Colon (tissue), 2 donors: Measurements from ENCODE around the gene HMCN2.
"Not testable (repeated sequence)": the region's sequence is repeated elsewhere in the genome, so short reads cannot be mapped to it uniquely, and the experiment has no call there.

Experiments used
- FAIRE-seq: peaks from 2 replicates; lab custom pipeline; 2012; peaks lifted over from hg19 to GRCh38; lab: Jason Lieb, UNC
- donor health status: control.
- donor health status: control.

HMCN2 gene

DNA sequence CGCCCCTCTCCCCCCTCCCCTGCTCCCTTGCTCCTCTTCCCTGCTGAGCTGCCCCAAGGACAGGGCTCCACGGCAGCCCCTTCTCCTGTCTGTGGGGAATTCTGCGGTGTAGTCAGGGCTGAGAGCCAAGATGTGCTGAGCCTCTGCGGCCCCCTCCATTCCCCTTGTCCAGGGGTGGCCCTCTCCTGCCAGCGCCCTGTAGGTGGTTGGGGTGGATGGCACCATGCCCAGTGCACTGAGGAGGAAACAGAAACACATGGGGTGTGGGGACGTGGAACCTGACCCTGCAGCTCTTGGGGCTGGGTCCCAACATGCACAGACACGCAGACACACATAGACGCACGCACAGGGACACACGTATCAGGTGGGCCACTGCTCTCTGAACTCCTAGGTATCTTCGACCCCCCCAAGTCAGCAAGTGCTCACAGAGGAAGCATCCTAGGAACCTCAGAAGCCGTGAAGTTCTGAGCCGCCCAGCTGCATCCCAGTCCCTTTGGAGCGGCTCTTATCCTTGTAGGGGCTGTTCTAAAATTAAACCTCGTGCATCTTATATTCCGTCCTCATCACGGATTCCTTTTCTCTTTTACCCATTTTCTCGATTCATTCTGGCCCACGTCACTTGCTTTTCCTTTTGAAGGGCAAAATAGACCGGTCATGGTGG is 64.8 kb downstream of the HMCN2 start:
- FAIRE-seq, result no peak

DNA sequence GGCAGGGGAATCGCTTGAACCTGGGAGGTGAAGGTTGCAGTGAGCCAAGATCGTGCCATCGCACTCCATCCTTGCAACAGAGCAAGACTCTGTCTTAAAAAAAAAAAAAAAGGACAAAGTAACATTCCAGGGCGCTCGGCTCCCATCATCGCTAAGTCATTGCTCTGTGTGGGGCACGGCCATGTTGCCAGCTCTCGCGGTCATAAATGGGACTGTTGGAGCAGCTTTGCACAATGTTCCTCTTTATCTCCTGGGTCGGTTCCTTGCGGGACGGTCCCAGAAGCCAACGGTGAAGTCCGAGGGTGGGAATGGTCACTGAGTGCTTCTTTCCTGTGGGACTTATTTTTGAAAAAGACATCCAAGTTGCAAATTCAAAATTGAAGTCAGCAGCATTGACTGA is 65.5 kb downstream of the HMCN2 start:
- FAIRE-seq, result no peak

DNA sequence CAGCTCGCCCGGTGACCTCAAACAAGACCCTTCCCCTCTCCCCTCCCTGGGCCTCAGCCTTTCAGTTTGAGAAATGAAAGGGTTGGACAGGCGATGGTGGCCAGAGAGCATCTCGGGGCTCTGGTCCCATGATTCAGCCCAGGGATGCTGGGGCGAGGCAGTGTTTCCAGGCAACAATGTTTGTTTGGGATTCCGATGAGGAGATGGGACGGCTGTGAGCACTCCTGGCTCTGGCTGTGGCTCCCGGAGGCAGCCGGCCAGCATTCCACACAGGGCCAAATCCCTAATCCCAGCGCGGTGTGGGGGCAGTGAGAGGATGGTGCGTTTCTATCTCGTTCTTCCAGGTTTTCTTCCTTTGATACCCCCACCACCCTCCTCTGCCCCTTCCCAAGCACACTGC is 66.0 kb downstream of the HMCN2 start:
- no peak for FAIRE-seq

DNA sequence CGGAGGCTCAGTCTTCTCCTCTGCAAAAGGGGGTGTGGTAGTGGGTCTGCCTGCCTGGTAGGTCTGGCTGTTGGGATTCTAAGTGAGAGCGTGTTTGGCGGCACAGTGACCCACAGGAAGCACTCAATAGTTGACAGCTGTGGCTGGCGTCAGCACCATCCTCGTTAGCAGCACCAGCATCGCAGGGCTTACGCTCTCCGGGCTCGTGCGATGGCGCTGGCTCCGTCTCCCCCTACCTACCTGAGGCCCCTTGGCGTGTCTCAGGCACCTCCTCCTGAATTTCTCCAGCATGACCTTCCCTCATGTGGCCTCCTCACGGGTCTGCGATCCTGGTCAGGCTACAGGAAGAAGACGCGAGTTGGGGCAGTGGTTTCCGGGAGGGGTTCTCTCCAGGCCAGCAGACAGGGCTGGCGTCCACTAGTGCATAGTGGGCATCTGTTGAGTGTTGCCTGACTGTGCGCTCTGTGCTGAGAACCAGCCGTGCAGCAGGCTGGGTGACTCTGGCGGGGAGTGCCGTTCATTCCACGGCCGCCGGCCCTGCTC is 66.9 kb downstream of the HMCN2 start:
- no peak for FAIRE-seq

DNA sequence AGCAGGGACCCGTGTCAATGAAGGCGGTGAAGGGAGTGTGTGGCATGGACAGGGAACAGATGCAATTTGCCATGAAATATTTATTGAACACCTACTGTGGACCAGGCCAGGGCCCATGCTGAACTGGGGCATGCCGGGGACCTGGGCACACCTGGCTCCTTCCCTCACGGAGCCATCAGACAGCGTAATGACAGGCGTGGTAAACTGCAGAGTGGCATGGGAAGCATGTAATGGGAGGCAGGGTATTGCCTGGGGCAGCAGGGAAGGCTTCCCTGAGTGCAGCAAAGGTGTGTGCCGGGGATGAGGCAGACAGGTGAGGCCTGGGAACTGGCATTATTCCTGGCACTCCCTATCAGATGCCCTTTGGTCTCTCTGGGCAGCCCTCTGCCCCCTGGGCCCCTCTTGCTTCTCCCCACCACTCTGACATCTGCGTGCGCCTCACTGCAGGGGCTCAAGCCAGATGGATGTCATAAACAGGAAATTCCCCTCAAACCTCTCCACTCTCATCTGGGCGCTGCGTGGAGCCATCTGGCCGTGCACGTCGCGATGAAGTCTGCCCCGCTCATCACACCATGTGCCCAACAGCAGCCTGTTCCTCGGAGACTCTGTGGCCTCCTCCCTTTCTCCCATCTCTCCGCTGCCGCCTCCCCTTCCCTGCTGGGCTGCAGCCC is 67.6 kb downstream of the HMCN2 start:
- FAIRE-seq, result no peak

DNA sequence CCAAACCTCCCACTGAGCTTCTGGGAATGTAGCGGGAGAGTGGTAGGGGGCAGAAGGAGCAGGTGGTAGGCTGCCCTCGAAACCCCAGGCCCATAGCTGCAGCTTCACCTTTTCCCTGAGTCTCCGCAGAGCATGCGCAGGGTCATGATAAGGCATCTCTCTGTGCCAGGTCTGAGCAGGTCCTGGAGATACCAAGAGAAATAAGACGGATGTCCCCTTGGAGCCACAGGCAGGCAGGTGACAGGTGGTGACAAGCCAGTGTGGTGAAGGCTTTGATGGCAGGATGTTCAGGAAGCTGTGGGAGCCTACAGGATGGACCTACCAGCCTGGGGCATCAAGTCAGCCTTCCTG is 68.1 kb downstream of the HMCN2 start:
- FAIRE-seq, result no peak

DNA sequence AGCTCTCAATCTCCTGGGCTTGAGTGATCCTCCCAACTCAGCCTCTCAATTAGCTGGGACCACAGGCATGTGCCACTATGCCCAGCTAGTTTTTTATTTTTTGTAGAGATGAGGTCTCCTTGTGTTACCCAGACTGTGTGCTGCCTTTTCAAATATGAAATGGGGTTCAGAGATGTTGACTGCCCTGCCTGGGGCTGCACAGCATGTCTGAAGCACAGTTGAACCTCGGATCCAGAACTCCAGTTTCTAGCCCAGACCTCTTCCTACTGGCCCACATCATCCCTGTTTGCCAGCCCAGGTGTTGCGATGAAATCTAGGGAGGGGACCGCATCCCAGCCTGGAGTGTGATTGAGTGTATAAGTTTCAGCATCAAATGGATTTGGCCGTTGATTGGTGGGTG is 69.4 kb downstream of the HMCN2 start:
- FAIRE-seq, result no peak

DNA sequence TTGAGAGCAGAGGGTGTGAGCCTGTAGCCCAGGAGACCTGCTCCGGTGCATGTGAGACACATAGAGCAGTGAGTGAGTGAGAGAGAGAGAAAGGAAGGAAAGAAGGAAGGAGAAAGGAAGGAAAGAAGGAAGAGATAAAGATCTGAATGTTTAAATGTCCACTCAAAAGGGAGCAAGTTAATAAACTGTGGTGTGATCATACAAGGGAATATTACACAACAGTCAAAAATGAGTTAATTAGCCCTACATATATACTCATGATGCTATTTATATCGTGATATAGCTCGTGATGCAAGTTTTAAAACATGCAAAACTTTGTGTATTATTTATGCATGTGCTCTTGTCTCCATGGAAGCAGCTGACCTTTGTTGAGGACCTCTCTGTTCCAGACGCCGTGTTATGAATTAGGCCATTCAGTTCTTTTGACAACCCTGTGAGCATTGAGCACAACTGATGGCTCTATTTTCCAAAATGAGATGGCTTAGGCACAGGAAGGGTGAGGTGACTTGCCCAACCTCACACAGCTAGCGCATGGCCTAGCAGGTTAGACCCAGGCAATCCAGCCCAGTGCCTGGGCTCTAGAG is 70.6 kb downstream of the HMCN2 start:
- FAIRE-seq, result no peak

DNA sequence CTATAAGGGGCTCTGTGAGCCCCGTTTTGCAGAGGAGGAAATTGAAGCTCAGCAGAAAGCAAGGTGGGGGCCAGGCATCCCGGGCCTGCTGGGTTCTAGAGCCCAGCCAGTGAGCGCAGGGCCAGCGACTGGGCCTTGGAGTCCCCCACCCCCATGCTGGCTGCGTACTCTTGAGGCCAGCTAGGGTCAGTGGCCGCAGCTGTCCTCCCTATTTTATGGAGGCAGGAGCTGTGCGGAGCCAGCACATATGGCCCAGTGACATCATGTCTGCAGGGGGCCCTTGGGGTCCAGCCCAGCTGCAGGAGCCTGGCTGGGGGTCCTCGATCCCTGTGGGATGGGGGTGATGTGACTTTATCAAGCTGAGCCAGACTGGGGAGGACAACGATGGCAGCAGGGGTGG is 71.3 kb downstream of the HMCN2 start:
- FAIRE-seq, result no peak

DNA sequence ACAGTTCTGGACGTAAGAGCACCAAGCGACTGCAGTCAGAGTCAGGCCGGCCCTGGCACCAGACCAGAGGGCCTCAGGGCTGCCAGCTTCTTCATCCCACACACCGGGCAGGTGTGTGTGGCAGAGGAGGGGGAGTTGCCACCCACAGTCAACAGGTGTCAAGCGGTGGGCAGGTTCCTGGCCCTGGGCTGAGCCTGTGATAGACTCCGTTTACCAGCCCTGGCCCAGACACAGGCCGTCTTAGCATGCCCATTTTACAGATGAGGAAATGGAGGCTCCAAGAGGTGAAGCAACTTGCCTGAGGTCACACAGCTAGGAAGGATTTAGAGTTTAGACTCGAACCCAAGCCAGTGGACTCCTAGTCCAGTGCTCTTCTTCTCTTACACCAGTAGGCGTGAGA is 71.8 kb downstream of the HMCN2 start:
- FAIRE-seq, result no peak

DNA sequence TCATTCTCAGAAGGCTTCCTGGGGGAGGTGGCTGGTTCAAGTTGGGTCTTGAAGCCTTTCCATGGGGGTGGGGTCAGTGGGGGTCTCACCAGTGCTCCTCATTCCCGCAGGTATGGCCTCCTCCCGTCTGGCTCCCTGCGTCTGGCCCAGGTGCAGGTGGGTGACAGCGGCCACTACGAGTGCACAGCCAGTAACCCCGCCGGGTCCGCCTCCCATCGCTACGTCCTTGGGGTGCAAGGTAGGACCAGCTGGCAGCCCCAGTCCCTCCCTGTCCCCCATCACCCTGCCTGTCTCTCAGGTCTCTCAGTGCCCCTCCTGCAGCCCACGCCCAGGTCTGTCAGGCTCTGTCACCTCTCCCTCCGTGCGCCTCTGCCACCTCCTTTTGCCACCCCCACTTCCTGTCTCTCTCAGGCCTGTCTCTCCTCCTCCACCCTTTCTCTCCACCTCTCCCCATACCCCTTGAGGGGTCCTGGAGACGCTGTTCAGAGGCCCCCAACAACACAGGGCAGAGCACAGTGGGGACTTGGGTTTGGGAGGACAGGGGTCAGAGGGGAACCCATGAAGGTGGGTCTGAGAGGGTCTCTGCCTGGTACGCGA is 72.3 kb downstream of the HMCN2 start:
- no peak for FAIRE-seq

DNA sequence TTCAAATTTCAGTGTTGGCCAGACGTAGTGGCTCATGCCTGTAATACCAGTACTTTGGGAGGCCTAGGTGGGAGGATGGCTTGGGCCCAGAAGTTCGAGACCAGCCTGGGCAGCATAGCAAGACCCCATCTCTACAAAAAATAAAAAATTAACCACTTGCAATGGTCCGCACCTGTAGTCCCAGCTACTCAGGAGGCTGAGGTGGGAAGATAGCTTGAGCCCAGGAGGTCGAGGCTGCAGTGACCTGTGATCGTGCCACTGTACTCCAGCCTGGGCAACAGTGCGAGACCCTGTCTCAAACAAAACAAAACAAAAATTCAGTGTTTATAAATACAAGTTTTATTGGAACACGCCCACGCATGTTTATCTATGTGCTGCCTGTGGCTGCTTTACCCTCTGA is 73.3 kb downstream of the HMCN2 start:
- FAIRE-seq, result not testable (repeated sequence)

DNA sequence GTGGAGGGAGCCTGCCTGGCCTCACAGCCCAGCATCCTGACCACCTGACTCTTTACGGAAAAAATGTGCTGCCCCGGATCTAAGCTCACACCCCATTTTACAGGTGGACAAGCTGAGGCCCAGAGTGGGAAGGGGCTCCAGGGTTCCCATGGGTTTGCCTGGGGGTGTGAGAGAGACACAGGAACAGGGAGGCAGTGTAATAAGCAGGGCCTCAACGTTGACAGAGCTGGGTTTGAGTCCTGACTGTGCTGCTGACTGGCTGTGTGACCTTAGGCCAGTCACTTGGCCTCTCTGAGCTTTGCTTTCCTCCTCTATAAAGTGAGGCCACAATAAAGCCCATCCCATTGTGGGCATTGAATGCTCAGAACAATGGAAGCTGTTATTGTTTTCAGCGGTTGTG is 73.7 kb downstream of the HMCN2 start:
- no peak for FAIRE-seq

DNA sequence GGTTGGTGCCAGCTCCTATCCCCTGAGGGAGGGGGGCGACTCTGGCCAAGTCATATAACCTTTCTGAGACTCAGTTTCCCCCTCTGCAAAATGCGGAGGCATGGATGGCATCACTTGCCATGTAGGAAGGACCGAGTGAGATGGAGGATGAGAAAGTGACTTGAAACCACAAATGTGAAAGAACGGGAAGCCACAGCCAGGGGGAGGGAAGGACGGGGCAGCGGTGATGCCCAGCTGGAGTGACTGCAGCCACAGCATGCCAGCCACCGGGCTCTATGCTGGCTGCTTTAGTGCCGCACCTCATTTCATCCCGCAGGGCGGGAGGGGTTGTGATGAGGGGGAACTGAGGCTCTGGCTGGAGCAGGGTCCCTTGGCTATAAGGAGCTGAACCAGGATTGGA is 74.5 kb downstream of the HMCN2 start:
- FAIRE-seq, result no peak

DNA sequence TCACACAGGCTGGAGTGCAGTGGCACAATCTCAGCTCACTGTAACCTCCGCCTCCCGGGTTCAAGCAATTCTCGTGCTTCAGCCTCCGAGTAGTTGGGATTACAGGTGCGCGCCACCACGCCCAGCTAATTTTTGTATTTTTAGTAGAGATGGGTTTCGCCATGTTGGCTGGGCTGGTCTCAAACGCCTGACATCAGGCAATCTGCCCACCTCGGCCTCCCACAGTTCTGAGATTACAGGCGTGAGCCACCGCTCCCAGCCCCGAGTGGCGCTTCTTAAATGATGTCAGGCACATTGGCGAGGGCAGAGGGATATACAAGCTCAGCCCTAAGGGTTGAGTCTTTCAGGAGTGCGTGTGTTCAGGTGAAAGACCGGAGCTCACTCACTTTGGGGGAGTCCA is 75.0 kb downstream of the HMCN2 start:
- FAIRE-seq, result not testable (repeated sequence)

DNA sequence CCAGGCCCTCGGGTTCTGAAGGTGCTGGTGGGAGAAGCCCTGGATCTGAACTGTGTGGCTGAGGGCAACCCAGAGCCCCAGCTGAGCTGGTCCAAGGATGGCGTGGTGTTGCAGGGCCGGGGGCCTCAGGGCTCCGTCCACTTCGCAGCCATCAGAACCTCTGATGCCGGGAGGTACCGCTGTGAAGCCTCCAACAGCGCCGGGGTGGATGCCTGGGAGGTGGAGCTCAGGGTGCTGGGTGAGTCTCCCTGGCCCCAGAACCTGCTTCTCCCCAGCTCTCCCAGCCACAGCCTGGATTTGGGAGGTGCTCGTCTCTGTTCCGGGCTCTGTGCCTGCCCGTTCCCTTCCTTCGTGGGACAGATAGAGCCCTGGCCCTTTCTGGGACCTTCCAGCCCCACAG is 75.6 kb downstream of the HMCN2 start:
- FAIRE-seq, result no peak

DNA sequence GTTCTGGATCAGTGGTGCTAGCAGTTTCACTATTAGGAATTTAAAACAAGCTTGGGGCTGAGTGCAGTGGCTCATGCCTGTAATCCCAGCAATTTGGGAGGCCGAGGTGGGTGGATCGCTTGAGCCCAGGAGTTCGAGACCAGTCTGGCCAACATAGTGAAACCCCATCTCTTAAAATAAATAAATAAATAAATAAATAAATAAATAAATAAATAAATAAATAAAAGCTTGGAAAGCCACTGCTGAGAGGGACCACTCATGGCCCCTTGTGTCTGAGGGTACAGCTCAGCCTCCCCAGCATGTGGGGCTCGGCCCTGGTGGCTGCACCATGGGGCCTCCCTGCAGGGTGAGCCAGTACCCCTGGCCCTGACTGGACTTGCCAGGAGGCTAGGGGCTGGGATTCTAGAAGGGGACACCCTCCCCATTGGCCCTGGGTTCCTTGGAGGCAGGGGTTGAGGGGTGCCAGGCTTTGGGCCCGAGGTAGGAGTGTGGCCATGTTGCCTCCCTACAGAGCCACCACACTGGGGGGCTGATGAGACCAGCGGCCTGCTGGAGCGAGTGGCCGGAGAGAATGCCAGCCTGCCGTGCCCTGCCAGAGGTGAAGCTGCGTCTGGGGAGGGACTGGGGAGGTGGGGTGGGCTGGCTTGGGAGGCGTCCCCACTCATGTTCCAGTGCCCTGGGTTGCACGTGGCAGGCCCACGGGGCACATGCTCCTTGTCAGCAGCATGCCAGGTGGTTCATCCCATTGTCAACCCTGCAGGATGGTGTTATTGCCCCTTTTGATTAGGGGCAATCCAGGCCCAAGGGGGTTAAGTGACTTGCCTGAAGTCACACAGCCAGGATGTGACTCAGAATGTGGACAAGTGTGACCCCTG is 76.5 kb downstream of the HMCN2 start:
- no peak for FAIRE-seq

DNA sequence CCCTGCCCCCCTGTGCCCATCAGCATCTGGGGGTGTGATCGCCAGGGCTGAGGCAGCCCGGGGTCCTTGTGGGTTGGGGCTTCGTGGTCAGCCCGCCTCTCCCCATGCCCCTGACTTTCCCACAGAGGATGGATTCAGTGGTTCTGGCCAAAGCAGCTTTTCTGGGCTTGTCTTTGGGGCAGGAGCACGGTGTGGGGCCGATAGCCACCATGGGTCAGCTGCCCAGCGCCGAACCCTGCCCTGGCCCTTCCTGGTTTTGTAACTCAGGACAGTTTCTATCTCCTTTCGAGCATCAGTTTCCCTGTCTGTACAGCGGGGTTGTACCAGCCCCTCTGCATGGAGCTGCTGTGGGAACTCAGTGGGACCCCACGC is 77.1 kb downstream of the HMCN2 start:
- no peak for FAIRE-seq

DNA sequence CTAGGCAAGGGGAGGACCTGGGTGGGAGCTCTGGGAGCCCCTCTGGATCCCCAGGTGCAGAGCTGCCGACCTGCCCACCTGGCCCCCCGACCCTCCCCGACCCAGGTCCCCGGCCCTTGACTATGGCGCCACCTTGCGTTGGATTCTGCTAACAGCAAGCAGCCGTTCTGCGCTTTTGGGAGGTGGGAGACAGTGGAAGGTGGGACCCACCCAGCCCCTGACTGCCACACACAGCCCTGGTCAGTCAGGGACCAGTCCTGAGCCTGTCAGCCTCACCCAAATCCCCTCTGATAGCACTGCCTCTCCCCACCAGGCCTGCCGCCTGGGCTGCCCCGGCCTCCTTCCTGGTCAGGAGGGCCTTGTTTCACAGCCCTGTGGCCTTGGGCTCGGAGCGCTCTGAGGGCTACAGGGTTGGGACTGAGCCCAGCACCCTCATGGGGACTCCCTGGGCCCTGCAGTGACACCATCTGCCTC is 77.9 kb downstream of the HMCN2 start:
- no peak for FAIRE-seq

DNA sequence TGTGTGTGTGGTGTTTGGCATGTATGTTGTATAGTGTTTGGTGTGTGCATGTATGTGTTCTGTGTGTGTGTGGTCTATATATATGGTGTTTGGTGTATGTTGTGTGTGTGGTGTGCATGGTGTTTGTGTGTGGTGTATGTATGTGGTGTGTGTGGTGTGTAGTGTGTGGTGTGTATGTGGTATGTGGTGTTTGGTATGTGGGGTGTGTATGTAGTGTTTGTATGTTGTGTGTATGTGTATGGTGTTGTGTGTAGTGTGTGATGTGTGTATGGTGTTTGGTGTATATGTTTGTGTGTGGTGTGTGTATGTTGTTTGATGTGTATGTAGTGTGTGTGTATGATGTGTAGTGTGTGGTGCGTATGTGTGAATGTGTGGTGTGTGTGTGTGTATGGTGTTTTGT is 78.8 kb downstream of the HMCN2 start:
- FAIRE-seq, result no peak

DNA sequence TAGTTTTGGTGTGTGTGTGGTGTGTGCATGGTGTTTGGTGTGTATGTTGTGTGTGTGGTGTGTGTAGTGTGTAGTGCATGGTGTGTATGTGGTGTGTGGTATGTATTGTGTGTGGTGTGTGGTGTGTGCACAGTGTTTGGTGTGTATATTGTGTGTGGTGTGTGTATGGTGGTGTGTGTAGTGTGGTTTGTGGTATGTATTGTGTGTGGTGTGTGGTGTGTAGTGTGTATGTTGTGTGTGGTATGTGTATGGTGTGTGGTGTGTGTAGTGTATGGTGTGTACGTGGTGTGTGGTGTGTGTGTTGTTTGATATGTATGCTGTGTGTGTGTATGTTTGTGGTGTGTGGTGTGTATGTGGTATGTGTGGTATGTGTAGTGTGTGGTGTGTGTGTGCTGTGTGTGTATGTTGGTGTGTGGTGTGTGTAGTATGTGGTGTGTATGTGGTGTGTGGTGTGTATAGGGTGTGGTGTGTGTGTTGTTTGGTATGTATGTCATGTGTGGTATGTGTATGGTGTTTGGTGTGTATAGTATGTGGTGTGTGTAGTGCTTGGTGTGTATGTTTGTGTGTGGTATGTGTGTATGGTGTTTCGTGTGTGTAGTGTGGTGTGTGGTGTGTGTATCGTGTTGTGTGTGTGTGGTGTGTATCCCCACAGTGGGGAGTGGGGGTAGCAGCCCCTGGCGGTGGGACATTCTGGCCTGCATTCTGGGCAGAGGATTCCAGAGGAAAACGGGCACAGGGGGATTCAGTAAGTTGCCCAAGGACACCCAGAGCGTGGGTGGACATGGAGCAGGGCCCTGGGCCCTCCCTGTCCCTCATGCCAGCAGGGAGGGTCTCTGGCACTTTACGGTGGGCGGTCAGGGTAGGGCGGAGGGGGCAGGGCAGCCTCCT is 79.7 kb downstream of the HMCN2 start:
- FAIRE-seq, result no peak
